Measurements from ENCODE around the gene LHPP.

The LHPP gene

GRCh38 chr10:124649214-124649613 lies 187.6 kb downstream of the LHPP start:
- no peak for DNase-seq

DNA sequence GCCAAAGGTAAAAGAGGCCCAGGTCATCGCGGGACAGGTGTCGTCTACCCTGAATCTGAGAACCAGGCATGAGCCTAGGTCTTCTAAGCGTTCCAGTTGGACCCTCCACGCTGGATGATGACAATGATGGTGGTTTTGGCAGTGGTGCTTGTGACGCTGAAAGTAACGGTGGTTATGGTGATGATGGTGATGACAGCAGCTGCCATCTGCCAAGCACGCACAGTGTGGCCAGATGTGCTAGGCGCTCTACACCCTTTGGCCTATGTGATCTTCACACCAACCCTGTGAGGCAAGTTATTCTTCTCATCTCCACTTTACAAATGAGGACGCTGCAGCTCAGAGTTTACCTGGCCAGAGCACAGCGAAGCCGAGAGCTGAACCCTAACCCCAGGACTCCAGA lies 188.6 kb downstream of the LHPP start:
- no peak for DNase-seq

DNA sequence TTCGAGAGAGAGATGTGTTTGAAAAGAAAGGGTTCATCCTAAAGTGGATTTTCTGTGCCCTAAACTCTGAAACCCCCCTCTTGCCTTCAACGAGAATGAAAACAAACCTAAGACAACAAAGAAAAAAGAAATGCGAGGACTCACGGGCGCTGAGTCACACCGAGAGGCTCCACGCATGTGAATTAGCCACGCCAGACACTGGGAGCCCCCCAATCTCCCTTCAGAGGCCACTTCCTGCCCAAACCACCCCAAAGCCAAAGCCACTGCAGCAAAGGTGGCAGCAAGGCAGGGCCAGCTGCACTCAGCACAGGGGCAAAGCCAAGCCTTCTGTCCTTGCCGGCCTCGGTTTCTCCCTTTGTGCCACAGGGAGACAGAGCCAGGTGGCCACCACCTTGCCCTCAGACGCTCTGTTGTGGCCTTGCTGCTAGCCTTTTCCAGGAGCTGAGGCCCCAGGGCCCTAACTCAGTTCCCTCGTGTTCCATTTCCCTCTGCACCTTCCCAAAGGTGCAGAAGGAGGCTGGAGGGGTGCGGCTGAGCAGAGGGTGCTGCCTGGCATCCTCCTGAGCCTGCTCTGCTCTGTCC lies 189.3 kb downstream of the LHPP start:
- DNase-seq = no peak

DNA sequence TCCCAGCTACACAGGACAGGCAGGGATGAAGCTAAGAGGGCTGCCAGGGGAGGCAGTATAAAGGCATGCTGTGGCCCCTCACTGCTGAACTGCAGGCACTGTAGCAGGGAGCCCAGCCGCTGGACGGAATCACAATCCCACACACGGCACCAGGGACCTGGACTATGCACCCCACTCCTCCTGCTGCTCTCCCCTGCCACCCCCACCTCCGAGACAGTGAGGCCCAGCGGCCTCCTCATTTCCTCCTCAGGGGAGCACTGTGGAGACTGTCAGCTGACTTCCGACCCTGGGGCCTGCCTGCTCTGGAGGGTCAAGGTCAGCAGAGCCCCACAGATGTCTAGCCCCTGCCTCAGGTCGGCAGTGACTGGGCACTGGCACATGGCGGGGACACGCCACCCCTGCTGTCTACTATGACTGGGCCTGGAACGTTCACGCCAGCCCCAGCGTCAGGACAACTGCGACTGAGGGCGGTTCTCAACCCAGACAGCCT lies 189.8 kb downstream of the LHPP start:
- DNase-seq = no peak

- no peak for DNase-seq
Observed at GRCh38 chr10:124652200-124652599, 190.6 kb downstream of the LHPP start.

DNA sequence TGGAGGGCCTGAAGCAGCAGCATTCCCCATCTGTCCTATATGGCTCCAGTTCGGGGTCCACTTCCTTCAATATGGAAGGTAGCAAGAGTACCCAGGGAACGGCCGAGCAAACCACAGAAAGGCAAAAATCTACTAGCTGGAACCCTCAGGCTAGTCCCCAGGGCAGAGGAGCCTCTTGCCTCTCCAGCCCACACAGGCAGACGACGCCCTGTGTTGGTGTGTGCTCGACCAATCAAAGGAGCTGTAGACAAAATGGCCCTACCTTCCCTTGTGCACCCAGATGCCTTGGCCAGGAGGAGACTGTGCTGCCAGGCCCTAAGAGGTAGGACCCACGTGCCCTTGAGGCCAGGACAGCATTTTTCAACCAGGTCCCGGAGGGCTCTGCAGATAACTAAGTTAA lies 191.1 kb downstream of the LHPP start:
- DNase-seq = no peak

DNA sequence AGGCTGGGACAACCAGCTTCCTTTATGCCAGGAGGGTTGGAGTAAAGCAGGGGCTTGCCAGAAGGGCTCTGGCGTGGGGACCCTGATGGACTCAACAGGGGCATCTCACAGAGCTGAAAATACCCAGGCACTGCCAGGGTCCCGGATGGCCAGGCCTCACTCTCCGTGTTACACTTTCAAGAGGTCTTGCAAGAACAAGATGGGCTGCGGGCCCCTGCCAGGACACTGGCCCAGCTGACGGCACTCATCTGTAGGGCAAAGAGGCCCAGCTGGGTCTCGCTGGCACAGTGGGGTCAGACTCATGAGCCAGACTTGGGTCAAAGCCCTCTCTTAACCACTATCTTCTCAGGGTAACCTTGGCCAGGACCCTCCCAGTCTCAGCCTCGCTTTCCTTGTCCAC lies 191.7 kb downstream of the LHPP start:
- DNase-seq = no peak

- DNase-seq = no peak
Observed at GRCh38 chr10:124653811-124654651, 192.4 kb downstream of the LHPP start.

DNA sequence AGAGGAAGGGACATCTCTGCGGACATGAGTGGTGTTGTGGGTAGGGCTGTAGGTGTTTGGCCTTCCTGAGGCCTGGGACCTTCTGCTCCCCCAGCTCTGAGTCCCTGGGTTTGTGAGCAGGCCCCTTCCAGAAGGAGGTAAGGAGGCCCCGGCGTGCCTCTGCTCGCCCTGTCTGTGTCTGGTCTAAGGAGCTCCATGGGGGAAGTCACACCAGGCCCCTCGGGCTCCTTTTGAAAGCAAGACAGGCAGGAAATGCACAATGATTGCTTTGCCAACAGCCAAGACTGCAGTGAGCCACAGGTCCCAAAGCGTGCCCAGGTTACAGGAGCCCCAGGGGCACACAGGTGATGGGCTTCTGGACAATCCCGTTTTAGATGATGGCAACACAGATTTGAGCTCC lies 193.1 kb downstream of the LHPP start:
- no peak for DNase-seq

DNA sequence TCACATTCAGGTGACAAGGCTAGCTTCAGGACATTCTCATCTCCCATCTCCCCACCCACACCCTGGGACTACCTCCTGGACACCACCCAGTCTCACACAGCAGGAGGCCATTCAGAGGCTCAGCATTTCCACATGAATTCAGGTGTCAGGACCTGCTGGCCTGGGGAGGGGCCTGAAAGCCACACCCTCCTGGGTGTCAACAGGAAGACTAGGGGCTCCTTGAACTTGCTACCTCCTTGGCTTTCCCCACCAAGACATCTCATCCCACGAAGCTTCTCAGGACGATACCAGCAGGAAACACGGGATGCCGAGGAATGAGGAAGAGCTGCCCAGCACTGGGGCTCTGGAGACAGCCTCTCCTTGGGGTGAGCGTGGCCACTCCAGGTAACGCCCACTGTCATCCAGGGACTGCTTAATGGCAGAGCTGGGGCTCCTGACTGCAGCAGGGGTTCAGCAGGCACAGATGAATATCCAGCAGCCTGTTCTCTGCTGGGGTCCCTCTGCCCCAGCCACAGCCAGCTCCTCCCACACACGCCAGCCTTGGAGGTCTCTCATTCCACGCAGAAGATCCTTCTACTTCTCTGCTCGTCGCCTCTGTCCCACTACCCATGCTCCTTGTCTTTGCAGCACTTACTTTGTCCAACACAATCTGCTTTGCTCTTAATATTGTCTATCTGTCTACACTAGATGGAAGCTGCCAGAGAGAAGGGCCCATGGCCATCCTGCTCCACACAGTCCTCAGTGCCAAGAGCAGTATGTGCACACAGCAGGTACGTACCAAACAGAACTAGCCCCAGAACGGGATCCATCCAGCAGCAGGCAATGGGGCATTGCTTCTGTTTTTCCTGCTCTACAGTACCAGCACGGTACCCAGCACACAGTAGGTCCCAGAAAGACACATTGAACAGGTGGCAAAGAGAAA lies 193.8 kb downstream of the LHPP start:
- no peak for DNase-seq

GRCh38 chr10:124656113-124656490 lies 194.5 kb downstream of the LHPP start:
- no peak for DNase-seq

- DNase-seq = no peak
Observed at GRCh38 chr10:124656541-124656940, 194.9 kb downstream of the LHPP start.

- no peak for DNase-seq
Observed at GRCh38 chr10:124657806-124658205, 196.2 kb downstream of the LHPP start.

- no peak for DNase-seq
Observed at GRCh38 chr10:124658591-124659242, 197.1 kb downstream of the LHPP start.

DNA sequence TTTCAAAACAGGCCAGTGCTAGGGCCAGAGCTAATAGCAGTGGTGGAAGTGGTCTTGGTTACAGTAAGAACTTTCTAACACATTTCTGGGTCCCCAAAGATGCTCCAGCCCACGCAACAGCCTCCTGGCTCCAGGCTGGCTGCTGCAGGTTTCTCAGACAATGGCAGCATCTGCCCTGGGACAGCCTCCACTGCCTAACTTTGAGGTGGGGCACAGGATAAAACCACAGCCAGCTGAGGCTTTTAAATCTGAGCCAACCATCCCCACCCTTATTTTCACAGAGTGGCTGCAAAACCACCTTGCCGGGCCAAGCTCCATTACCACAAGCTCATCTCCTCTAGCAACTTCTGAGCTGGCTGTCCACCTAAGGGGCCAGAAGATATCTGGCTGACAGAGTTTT lies 197.8 kb downstream of the LHPP start:
- no peak for DNase-seq

GRCh38 chr10:124660404-124661125 lies 198.9 kb downstream of the LHPP start:
- no peak for DNase-seq

DNA sequence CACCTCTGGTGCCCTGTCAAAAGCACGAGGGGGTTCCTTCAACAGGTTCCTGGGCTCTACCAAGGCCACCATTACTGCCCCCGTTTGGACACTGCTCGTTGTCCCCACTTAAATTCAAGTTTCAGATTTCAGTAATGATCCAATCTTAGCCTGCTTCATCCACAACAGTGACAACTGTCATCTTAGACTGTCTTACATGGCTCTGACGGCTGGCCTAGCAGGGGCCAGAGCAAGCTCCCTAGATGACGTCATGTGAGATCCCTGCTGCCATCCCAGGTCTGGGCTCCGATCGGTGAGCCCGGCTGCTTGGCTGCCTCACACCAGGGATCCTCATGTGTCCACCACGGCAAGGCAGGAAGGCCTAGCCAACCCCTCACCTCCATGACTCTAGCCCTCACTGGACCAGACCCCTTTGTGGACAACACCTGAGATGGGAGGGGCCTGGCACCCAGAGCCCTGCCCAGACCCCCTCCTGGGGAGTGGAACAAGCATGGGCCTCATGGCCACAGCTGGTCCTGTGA lies 200.1 kb downstream of the LHPP start:
- DNase-seq = no peak

- no peak for DNase-seq
Observed at GRCh38 chr10:124663228-124663627, 201.6 kb downstream of the LHPP start.
